Keratinocyte (primary cell): ENCODE results near the gene TMTC2.

ENCODE experiments used
- CTCF ChIP-seq, 3 experiments: IDR thresholded peaks in 1 of 3; conservative IDR thresholded peaks in 1 of 3; optimal IDR thresholded peaks in 1 of 3; 2 replicates in 2 of 3; 3 replicates in 1 of 3; pipeline versions ENCODE3 to v1.5.1; 2011; ENCODE audit warnings: low read length in 3 of 3, mild to moderate bottlenecking in 3 of 3, moderate library complexity in 2 of 3, control low read depth in 1 of 3, inconsistent platforms in 1 of 3; ENCODE audit not compliant: insufficient read depth in 2 of 3; ENCODE audit errors: extremely low read depth in 1 of 3
- EZH2 ChIP-seq: IDR thresholded peaks from one replicate; pipeline ENCODE4 v1.6.1; 2012; ENCODE audit warnings: inconsistent platforms, mild to moderate bottlenecking, low read length, moderate library complexity

GRCh38 chr12:82942521-82942920, 255.8 kb downstream of the TMTC2 start:
- TF ChIP-seq EZH2 (no peak), CTCF (optimal IDR thresholded peaks at IDR 0.05 in 1 of 3, IDR thresholded peaks at IDR 0.05 in 1 of 3, conservative IDR thresholded peaks at IDR 0.05 in 1 of 3; ENCODE audit: extremely low read depth in 1 of 3, insufficient read depth in 2 of 3, low read length in 3 of 3) (no peak)
